ENCODE data around the gene TFR2.

The TFR2 gene

GRCh38 chr7:100641463-100641859 is at the start of gene TFR2:
TSS of gene TFR2 (minus strand) at chr7:100641552. CDS start at chr7:100641509, 43 bp downstream.
- no peak for DNase-seq

- DNase-seq, result no peak
Observed at GRCh38 chr7:100689230-100690135, 48.1 kb upstream of the TFR2 start.

- DNase-seq, result no peak
Observed at GRCh38 chr7:100688326-100688860, 47.0 kb upstream of the TFR2 start.

- DNase-seq, result no peak
Observed at GRCh38 chr7:100687751-100688300, 46.5 kb upstream of the TFR2 start.

- no peak for DNase-seq
Observed at GRCh38 chr7:100687261-100687660, 45.9 kb upstream of the TFR2 start.

- no peak for DNase-seq
Observed at GRCh38 chr7:100686822-100687211, 45.5 kb upstream of the TFR2 start.

- no peak for DNase-seq
Observed at GRCh38 chr7:100686201-100686821, 45.0 kb upstream of the TFR2 start.

- DNase-seq, result no peak
Observed at GRCh38 chr7:100685631-100686145, 44.3 kb upstream of the TFR2 start.

- DNase-seq, result no peak
Observed at GRCh38 chr7:100685049-100685605, 43.8 kb upstream of the TFR2 start.

- no peak for DNase-seq
Observed at GRCh38 chr7:100684534-100685042, 43.2 kb upstream of the TFR2 start.

- DNase-seq, result no peak
Observed at GRCh38 chr7:100683659-100684533, 42.5 kb upstream of the TFR2 start.

GRCh38 chr7:100682991-100683658 is 41.8 kb upstream of the TFR2 start:
- no peak for DNase-seq

- no peak for DNase-seq
Observed at GRCh38 chr7:100682228-100682741, 40.9 kb upstream of the TFR2 start.

GRCh38 chr7:100681491-100682227 is 40.3 kb upstream of the TFR2 start:
- DNase-seq, result no peak

GRCh38 chr7:100680576-100681271 is 39.4 kb upstream of the TFR2 start:
- no peak for DNase-seq

- no peak for DNase-seq
Observed at GRCh38 chr7:100679927-100680575, 38.7 kb upstream of the TFR2 start.

- no peak for DNase-seq
Observed at GRCh38 chr7:100679129-100679926, 38.0 kb upstream of the TFR2 start.

GRCh38 chr7:100678291-100678984 is 37.1 kb upstream of the TFR2 start:
- DNase-seq, result no peak
